ENCODE data around the gene ZBTB34. TPM values are rescaled to one million over a fixed set of nuclear protein-coding genes. Genes with fewer than 3 reads are reported as not detected.

Gene ZBTB34
- total and polyA plus RNA-seq, 4 donors, result 1.1 to 9.5 (median 3.4) TPM

DNA sequence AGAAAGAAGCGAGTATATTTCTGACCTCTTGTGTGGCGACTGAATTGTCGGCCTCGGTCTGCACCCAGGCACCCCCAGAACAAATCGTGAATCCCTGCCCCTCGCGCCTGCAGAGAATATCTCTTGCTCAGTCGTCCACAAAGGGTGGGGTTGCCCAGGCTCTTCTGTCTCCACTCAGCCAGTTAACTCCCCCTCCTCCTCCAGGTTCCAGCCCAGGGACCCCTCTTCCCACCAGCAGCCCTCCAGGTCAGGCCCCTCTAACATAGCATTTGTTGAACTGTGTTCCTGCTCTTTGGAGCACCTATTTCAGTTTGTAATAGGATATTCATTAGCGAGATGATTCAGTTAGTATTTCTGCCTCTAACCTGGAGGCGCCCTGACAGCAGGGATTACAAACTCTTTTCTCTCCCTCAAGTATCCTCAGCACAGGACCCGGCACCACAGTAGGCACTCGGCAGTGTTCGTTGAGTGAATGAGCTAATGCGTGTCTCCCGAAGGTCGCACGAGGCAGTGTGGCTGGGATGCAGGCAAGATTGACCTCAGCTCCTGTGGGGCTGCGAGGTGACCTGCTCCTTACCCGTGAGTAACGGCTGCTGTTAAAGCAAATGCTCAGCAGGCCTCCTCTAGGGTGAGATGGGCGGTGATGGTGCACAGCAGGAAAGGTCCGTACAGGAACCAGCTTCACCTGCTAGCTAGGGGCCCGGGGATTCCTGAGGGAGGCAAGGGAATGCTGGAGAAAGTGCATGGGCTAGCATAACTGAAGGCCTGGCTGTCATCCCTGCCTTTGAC, 25.8 kb downstream of the ZBTB34 start:
- no peaks in the 10 kb centered on the region for H3K9me3 ChIP-seq (ENCODE audit: control insufficient read depth in 4 of 4, low read length in 3 of 4)
- H3K4me1 ChIP-seq (ENCODE audit: control insufficient read depth in 4 of 4, insufficient read depth in 4 of 4, low read length in 3 of 4), result peaks cover 0 to 10% (median 4%) of the 10 kb centered on the region in 4 donors
- H3K27ac ChIP-seq (ENCODE audit: low read depth in 1 of 2, low read length in 2 of 2), result no peak overlapping the region
- H3K9ac ChIP-seq (ENCODE audit: low read depth in 1 of 2, low read length in 2 of 2), result no peak overlapping the region
- H3K27me3 ChIP-seq (ENCODE audit: control insufficient read depth in 4 of 4, insufficient read depth in 4 of 4, low read length in 3 of 4), result no peaks in the 10 kb centered on the region
- no peak for DNase-seq (ENCODE audit: low spot score)
- no peak for TF ChIP-seq RXRA (IDR thresholded peaks at IDR 0.05)
- TF ChIP-seq, protein P1, sequence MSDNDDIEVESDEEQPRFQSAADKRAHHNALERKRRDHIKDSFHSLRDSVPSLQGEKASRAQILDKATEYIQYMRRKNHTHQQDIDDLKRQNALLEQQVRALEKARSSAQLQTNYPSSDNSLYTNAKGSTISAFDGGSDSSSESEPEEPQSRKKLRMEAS (IDR thresholded peaks at IDR 0.05), result no peak
- TF ChIP-seq JUND (IDR thresholded peaks at IDR 0.05), result no peak
- no peak for TF ChIP-seq HNF4G (IDR thresholded peaks at IDR 0.05)
- TF ChIP-seq SP1 (IDR thresholded peaks at IDR 0.05), result no peak
- TF ChIP-seq GABPA (IDR thresholded peaks at IDR 0.05 in 1 of 2, conservative IDR thresholded peaks at IDR 0.05 in 1 of 2), result no peak
- TF ChIP-seq FOXA2 (IDR thresholded peaks at IDR 0.05), result no peak
- no peak for TF ChIP-seq NR2F2 (IDR thresholded peaks at IDR 0.05)
- TF ChIP-seq FOXA1 (IDR thresholded peaks at IDR 0.05), result no peak
- TF ChIP-seq RAD21 (IDR thresholded peaks at IDR 0.05), result no peak
- TF ChIP-seq YY1 (IDR thresholded peaks at IDR 0.05), result no peak
- TF ChIP-seq, protein P2, sequence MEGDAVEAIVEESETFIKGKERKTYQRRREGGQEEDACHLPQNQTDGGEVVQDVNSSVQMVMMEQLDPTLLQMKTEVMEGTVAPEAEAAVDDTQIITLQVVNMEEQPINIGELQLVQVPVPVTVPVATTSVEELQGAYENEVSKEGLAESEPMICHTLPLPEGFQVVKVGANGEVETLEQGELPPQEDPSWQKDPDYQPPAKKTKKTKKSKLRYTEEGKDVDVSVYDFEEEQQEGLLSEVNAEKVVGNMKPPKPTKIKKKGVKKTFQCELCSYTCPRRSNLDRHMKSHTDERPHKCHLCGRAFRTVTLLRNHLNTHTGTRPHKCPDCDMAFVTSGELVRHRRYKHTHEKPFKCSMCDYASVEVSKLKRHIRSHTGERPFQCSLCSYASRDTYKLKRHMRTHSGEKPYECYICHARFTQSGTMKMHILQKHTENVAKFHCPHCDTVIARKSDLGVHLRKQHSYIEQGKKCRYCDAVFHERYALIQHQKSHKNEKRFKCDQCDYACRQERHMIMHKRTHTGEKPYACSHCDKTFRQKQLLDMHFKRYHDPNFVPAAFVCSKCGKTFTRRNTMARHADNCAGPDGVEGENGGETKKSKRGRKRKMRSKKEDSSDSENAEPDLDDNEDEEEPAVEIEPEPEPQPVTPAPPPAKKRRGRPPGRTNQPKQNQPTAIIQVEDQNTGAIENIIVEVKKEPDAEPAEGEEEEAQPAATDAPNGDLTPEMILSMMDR (IDR thresholded peaks at IDR 0.05; ENCODE audit: low read depth, low read length, missing input control), result no peak
- no peak for TF ChIP-seq HNF4A (conservative IDR thresholded peaks at IDR 0.05)
- TF ChIP-seq, protein P3, sequence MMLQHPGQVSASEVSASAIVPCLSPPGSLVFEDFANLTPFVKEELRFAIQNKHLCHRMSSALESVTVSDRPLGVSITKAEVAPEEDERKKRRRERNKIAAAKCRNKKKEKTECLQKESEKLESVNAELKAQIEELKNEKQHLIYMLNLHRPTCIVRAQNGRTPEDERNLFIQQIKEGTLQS (IDR thresholded peaks at IDR 0.05), result no peak
- TF ChIP-seq EGR1 (IDR thresholded peaks at IDR 0.05; ENCODE audit: low read depth in 2 of 2), result no peak
- TF ChIP-seq, protein P4, sequence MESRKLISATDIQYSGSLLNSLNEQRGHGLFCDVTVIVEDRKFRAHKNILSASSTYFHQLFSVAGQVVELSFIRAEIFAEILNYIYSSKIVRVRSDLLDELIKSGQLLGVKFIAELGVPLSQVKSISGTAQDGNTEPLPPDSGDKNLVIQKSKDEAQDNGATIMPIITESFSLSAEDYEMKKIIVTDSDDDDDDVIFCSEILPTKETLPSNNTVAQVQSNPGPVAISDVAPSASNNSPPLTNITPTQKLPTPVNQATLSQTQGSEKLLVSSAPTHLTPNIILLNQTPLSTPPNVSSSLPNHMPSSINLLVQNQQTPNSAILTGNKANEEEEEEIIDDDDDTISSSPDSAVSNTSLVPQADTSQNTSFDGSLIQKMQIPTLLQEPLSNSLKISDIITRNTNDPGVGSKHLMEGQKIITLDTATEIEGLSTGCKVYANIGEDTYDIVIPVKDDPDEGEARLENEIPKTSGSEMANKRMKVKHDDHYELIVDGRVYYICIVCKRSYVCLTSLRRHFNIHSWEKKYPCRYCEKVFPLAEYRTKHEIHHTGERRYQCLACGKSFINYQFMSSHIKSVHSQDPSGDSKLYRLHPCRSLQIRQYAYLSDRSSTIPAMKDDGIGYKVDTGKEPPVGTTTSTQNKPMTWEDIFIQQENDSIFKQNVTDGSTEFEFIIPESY (IDR thresholded peaks at IDR 0.05), result no peak
- TF ChIP-seq, protein P5, sequence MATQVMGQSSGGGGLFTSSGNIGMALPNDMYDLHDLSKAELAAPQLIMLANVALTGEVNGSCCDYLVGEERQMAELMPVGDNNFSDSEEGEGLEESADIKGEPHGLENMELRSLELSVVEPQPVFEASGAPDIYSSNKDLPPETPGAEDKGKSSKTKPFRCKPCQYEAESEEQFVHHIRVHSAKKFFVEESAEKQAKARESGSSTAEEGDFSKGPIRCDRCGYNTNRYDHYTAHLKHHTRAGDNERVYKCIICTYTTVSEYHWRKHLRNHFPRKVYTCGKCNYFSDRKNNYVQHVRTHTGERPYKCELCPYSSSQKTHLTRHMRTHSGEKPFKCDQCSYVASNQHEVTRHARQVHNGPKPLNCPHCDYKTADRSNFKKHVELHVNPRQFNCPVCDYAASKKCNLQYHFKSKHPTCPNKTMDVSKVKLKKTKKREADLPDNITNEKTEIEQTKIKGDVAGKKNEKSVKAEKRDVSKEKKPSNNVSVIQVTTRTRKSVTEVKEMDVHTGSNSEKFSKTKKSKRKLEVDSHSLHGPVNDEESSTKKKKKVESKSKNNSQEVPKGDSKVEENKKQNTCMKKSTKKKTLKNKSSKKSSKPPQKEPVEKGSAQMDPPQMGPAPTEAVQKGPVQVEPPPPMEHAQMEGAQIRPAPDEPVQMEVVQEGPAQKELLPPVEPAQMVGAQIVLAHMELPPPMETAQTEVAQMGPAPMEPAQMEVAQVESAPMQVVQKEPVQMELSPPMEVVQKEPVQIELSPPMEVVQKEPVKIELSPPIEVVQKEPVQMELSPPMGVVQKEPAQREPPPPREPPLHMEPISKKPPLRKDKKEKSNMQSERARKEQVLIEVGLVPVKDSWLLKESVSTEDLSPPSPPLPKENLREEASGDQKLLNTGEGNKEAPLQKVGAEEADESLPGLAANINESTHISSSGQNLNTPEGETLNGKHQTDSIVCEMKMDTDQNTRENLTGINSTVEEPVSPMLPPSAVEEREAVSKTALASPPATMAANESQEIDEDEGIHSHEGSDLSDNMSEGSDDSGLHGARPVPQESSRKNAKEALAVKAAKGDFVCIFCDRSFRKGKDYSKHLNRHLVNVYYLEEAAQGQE (IDR thresholded peaks at IDR 0.05), result no peak
- no peak for TF ChIP-seq TAF1 (conservative IDR thresholded peaks at IDR 0.05)
- H3K36me3 ChIP-seq (ENCODE audit: control insufficient read depth in 4 of 4, insufficient read depth in 3 of 4, low read depth in 1 of 4, low read length in 3 of 4), result peaks cover 0 to 9% (median 0%) of the 10 kb centered on the region in 4 donors
- 85% methylated on average over 23 of the region's 23 CpGs for WGBS
- no peak overlapping the region for H3K4me3 ChIP-seq (ENCODE audit: low read depth in 1 of 3, low read length in 3 of 3)
